ENCODE results near the gene SRD5A1. TPM values are rescaled to one million over a fixed set of nuclear protein-coding genes. Genes with fewer than 3 reads are reported as not detected.

Gene SRD5A1
- total RNA-seq, 1 donor from 2014 or later, result 8.0 TPM

GRCh38 chr5:6702633-6703032, 69.4 kb downstream of the SRD5A1 start:
- H3K9me3 ChIP-seq, result no peaks in the 10 kb centered on the region
- H3K27ac ChIP-seq, result no peak overlapping the region
- no peaks in the 10 kb centered on the region for H3K36me3 ChIP-seq
- intact Hi-C loops (cut with DNase I), result no loop called here
- no peak for ATAC-seq
- no peak overlapping the region for H3K4me3 ChIP-seq
- H3K27me3 ChIP-seq, result peaks cover 7% of the 10 kb centered on the region
- peaks cover 6% of the 10 kb centered on the region for H3K4me1 ChIP-seq
- TF ChIP-seq, protein P1, sequence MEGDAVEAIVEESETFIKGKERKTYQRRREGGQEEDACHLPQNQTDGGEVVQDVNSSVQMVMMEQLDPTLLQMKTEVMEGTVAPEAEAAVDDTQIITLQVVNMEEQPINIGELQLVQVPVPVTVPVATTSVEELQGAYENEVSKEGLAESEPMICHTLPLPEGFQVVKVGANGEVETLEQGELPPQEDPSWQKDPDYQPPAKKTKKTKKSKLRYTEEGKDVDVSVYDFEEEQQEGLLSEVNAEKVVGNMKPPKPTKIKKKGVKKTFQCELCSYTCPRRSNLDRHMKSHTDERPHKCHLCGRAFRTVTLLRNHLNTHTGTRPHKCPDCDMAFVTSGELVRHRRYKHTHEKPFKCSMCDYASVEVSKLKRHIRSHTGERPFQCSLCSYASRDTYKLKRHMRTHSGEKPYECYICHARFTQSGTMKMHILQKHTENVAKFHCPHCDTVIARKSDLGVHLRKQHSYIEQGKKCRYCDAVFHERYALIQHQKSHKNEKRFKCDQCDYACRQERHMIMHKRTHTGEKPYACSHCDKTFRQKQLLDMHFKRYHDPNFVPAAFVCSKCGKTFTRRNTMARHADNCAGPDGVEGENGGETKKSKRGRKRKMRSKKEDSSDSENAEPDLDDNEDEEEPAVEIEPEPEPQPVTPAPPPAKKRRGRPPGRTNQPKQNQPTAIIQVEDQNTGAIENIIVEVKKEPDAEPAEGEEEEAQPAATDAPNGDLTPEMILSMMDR (IDR thresholded peaks at IDR 0.05), result no peak
- DNase-seq, result no peak

DNA sequence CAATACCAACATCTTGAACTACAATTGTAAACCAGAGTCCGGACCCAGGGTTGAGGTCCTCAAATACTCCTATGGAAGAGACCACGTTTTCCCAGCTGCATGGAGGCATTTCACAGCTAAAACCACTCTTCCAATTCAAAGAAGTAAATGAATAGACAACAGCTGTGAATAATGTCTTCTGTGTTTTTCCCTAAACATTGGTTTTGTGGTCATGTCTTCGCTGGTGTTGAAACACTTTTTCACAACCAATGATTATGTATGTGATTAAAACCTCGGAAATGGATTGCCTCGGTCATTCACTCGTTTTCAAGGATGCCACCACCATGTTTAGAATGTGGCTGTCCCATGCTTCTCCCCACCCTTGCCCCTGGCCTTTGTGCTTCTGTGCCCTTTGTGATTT, 70.6 kb downstream of the SRD5A1 start:
- no peak for ATAC-seq
- Histone ChIP-seq H3K4me3 (no peak overlapping the region), H3K27me3 (no peaks in the 10 kb centered on the region), H3K4me1 (peaks cover 6% of the 10 kb centered on the region), H3K36me3 (no peaks in the 10 kb centered on the region), H3K9me3 (no peaks in the 10 kb centered on the region), H3K27ac (no peak overlapping the region)
- no peak for DNase-seq
- intact Hi-C loops (cut with DNase I), result no loop called here
- TF ChIP-seq, protein P1 (IDR thresholded peaks at IDR 0.05), result no peak

DNA sequence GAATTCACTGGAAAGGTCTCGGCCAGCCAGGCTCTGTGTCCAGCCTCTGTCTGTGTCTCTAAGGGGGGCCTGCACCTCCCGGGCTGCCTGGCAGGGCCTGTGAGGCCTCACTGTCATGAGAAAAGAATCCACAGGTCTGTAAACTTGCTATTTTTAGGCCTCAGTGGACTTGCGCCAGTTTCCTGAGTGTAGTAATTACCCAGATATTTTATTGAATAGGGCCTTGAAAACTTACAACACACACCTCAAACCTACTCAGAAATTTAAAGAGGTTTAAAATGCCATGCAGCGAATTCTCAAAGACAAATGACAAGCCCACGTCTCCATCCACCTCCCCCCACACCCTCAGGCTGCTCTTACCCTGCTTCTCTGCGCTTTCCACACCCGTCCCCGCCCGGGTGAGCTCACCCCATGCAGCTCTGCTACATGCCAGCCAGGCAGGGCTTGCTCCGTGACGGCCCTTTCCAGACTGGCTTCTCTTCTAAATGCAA, 71.2 kb downstream of the SRD5A1 start:
- ATAC-seq, result peak; percentile 89

DNA sequence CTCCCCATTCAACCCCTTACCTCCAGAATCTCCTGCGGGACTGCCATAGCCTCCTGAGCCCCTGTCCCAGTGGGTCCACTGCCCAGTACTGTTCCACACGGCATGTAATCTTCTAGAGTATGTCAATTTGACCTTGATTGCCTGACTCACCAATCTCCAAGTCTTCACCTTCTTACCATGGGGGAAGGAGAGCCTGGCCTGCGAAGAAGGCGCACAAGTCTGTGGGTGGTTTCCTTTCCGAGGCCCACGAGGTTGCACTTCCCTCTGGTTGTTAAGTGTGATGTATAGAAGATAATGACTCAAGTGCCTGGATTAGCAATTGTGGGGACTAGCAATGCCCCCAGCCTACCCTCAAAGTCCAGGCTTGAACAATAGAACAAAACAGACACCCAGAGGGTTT, 71.8 kb downstream of the SRD5A1 start:
- no peaks in the 10 kb centered on the region for H3K27me3 ChIP-seq
- DNase-seq, result no peak
- no peak overlapping the region for H3K27ac ChIP-seq
- peaks cover 6% of the 10 kb centered on the region for H3K4me1 ChIP-seq
- TF ChIP-seq, protein P1 (IDR thresholded peaks at IDR 0.05), result no peak
- ATAC-seq, result peak; percentile 58
- no peaks in the 10 kb centered on the region for H3K36me3 ChIP-seq
- no peaks in the 10 kb centered on the region for H3K9me3 ChIP-seq
- no peak overlapping the region for H3K4me3 ChIP-seq
- intact Hi-C loops (cut with DNase I), result no loop called here

More for the DNA sequence above, 71.2 kb downstream of the SRD5A1 start:
- Histone ChIP-seq H3K27ac (no peak overlapping the region), H3K4me1 (peaks cover 6% of the 10 kb centered on the region), H3K9me3 (no peaks in the 10 kb centered on the region), H3K4me3 (no peak overlapping the region), H3K36me3 (no peaks in the 10 kb centered on the region), H3K27me3 (no peaks in the 10 kb centered on the region)
- intact Hi-C loops (cut with DNase I), result no loop called here
- TF ChIP-seq, protein P1 (IDR thresholded peaks at IDR 0.05), result no peak
- DNase-seq, result peak; percentile 81

GRCh38 chr5:6705959-6706358, 72.7 kb downstream of the SRD5A1 start:
- Histone ChIP-seq H3K4me1 (peaks cover 6% of the 10 kb centered on the region), H3K4me3 (no peak overlapping the region), H3K36me3 (no peaks in the 10 kb centered on the region), H3K27ac (no peak overlapping the region), H3K27me3 (no peaks in the 10 kb centered on the region), H3K9me3 (no peaks in the 10 kb centered on the region)
- no peak for ATAC-seq
- intact Hi-C loops (cut with DNase I), result no loop called here
- TF ChIP-seq, protein P1 (IDR thresholded peaks at IDR 0.05), result no peak
- no peak for DNase-seq

GRCh38 chr5:6707852-6708251, 74.6 kb downstream of the SRD5A1 start:
- DNase-seq, result no peak
- TF ChIP-seq, protein P1 (IDR thresholded peaks at IDR 0.05), result no peak
- intact Hi-C loops (cut with DNase I), result no loop called here
- peaks cover 6% of the 10 kb centered on the region for H3K4me1 ChIP-seq
- no peak overlapping the region for H3K27ac ChIP-seq
- no peaks in the 10 kb centered on the region for H3K36me3 ChIP-seq
- no peak for ATAC-seq
- H3K27me3 ChIP-seq, result no peaks in the 10 kb centered on the region
- H3K4me3 ChIP-seq, result no peak overlapping the region
- H3K9me3 ChIP-seq, result no peaks in the 10 kb centered on the region
